Measurements from ENCODE around the gene S100B.

The S100B gene

GRCh38 chr21:46621457-46622182 lies 16.7 kb upstream of the S100B start:
- TF ChIP-seq GATA1 (IDR thresholded peaks at IDR 0.05; ENCODE audit: low read depth, low read length) = no peak
- TF ChIP-seq POLR2A (IDR thresholded peaks at IDR 0.05; ENCODE audit: low read length) = no peak
- no peak for DNase-seq

GRCh38 chr21:46620846-46621245 lies 16.0 kb upstream of the S100B start:
- TF ChIP-seq GATA1 (IDR thresholded peaks at IDR 0.05; ENCODE audit: low read depth, low read length) (no peak), POLR2A (IDR thresholded peaks at IDR 0.05; ENCODE audit: low read length) (no peak)
- no peak for DNase-seq

- TF ChIP-seq POLR2A (IDR thresholded peaks at IDR 0.05; ENCODE audit: low read length) (no peak), GATA1 (IDR thresholded peaks at IDR 0.05; ENCODE audit: low read depth, low read length) (no peak)
- DNase-seq = no peak
Observed at GRCh38 chr21:46619846-46620245, 15.0 kb upstream of the S100B start.

- DNase-seq = no peak
- TF ChIP-seq POLR2A (IDR thresholded peaks at IDR 0.05; ENCODE audit: low read length) (no peak), GATA1 (IDR thresholded peaks at IDR 0.05; ENCODE audit: low read depth, low read length) (no peak)
Observed at GRCh38 chr21:46618738-46619379, 14.0 kb upstream of the S100B start.

DNA sequence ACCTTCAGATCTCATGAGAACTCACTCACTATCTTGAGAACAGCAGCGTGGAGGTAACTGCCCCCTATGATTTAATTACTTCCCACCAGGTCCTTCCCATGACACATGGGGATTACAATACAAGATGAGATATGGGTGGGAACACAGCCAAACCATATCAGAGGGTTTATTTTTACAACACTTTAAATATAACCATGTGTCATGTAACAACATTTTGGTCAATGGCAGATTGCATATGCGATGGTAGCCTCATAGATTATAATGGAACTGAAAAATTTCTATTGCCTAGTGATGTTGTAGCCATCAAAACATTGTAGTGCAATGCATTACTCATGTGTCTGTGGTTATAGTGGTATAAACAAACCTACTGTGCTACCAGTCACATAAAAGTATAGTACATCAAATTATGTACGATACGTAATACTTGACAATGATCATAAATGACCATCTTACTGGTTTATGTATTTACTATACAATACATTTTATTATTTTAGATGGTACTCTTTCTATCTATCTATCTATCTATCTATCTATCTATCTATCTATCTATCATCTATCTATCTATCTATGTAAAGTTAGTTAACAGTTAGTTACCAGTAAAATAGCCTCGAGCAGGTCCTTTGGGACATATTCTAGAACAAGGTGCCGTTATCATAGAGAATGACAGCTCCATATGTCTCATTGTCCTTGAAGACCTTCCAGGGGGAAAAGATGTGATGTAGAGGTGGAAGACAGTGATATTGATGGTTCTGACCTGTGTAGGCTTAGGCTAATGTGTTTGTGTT lies 12.6 kb upstream of the S100B start:
- DNase-seq = no peak
- TF ChIP-seq POLR2A (IDR thresholded peaks at IDR 0.05; ENCODE audit: low read length) (no peak), GATA1 (IDR thresholded peaks at IDR 0.05; ENCODE audit: low read depth, low read length) (no peak)

GRCh38 chr21:46616656-46617055 lies 11.8 kb upstream of the S100B start:
- DNase-seq = no peak
- no peak for TF ChIP-seq POLR2A (IDR thresholded peaks at IDR 0.05; ENCODE audit: low read length)
- TF ChIP-seq GATA1 (IDR thresholded peaks at IDR 0.05; ENCODE audit: low read depth, low read length) = no peak

DNA sequence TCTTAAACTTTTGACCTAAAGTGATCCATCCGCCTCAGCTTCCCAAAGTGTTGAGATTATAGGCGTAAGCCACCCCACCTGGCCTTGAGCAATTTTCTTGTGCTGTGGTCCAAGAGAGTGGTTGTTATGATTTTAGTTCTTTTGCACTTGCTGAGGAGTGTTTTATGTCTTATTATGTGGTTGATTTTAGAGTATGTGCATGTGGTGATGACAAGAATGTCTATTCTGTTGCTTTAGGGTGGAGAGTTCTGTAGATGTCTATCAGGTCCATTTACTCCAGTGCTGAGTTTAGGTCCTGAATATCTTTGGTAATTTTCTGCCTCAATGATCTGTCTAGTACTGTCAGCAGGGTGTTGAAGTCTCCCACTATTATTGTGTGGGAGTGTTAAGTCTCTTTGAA lies 11.2 kb upstream of the S100B start:
- TF ChIP-seq GATA1 (IDR thresholded peaks at IDR 0.05; ENCODE audit: low read depth, low read length) (no peak), POLR2A (IDR thresholded peaks at IDR 0.05; ENCODE audit: low read length) (no peak)
- DNase-seq = no peak

DNA sequence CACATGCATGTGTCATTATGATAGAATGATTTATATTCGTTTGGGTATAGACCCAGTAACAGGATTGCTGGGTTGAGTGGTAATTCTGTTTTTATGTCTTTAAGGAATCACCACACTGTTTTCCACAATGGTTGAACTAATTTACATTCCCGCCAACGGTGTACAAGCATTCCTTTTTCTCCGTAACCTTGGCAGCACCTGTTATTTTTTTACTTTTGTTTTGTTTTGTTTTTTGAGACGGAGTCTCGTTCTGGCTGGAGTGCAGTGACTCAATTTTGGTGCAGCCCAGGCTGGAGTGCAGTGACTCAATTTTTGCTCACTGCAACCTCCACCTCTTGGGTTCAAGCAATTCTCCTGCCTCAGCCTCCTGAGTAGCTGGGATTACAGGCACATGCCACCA lies 8.5 kb upstream of the S100B start:
- DNase-seq = no peak

GRCh38 chr21:46610018-46610701 lies 5.3 kb upstream of the S100B start:
- no peak for DNase-seq
- TF ChIP-seq GATA1 (IDR thresholded peaks at IDR 0.05; ENCODE audit: low read depth, low read length) (no peak), POLR2A (IDR thresholded peaks at IDR 0.05; ENCODE audit: low read length) (no peak)

More for the DNA sequence above, 8.5 kb upstream of the S100B start:
- no peak for TF ChIP-seq POLR2A (IDR thresholded peaks at IDR 0.05; ENCODE audit: low read length)
- TF ChIP-seq GATA1 (IDR thresholded peaks at IDR 0.05; ENCODE audit: low read depth, low read length) = no peak

GRCh38 chr21:46608672-46609111 lies 3.8 kb upstream of the S100B start:
- DNase-seq = no peak
- TF ChIP-seq POLR2A (IDR thresholded peaks at IDR 0.05; ENCODE audit: low read length) = no peak
- TF ChIP-seq GATA1 (IDR thresholded peaks at IDR 0.05; ENCODE audit: low read depth, low read length) = no peak

GRCh38 chr21:46607636-46608035 lies 2.8 kb upstream of the S100B start:
- TF ChIP-seq POLR2A (IDR thresholded peaks at IDR 0.05; ENCODE audit: low read length) (no peak), GATA1 (IDR thresholded peaks at IDR 0.05; ENCODE audit: low read depth, low read length) (no peak)

GRCh38 chr21:46606427-46606813 lies 1.5 kb upstream of the S100B start:
- TF ChIP-seq GATA1 (IDR thresholded peaks at IDR 0.05; ENCODE audit: low read depth, low read length) = no peak
- TF ChIP-seq POLR2A (IDR thresholded peaks at IDR 0.05; ENCODE audit: low read length) = no peak
- no peak for DNase-seq

More at GRCh38 chr21:46607636-46608035, 2.8 kb upstream of the S100B start:
- DNase-seq = no peak

- DNase-seq = no peak
- TF ChIP-seq GATA1 (IDR thresholded peaks at IDR 0.05; ENCODE audit: low read depth, low read length) (no peak), POLR2A (IDR thresholded peaks at IDR 0.05; ENCODE audit: low read length) (no peak)
Observed at GRCh38 chr21:46605767-46606426, 1.0 kb upstream of the S100B start.

Data from erythroblast (primary cell).